HG03103 (cell line): Measurements from ENCODE around the gene LCE6A.

ENCODE experiments used
- ATAC-seq: cut with Tn5 transposase; IDR thresholded peaks from one replicate; pipeline ENCODE4 v1.9.1; 2021; ENCODE audit warnings: low read depth; ENCODE audit not compliant: unreplicated experiment

LCE6A gene

GRCh38 chr1:152842556-152842955 is at the start of gene LCE6A:
Gene LCE6A (plus strand): TSS chr1:152842856. CDS start chr1:152843521, 665 bp downstream.
- no peak for ATAC-seq

- no peak for ATAC-seq
These were observed 47.0 kb upstream of the LCE6A start for GRCh38 chr1:152795686-152796085.

- no peak for ATAC-seq
These were observed 46.2 kb upstream of the LCE6A start, which contains the start of gene LCE1D for GRCh38 chr1:152796421-152796820. Gene LCE1D (plus strand): TSS chr1:152796721. CDS start chr1:152797795, 1,074 bp downstream.

GRCh38 chr1:152801333-152801732 is 41.3 kb upstream of the LCE6A start:
- ATAC-seq: no peak

GRCh38 chr1:152806576-152806975 is 36.1 kb upstream of the LCE6A start, which contains the start of gene LCE1C:
Gene LCE1C (minus strand): TSS chr1:152806651. CDS start chr1:152805478, 1,173 bp downstream.
- no peak for ATAC-seq

- ATAC-seq: no peak
These were observed 31.6 kb upstream of the LCE6A start for GRCh38 chr1:152811050-152811449.

- no peak for ATAC-seq
These were observed 31.0 kb upstream of the LCE6A start, which contains the start of gene LCE1B for GRCh38 chr1:152811671-152812070. Gene LCE1B (plus strand): TSS chr1:152811971. CDS start chr1:152812447, 476 bp downstream.

GRCh38 chr1:152817309-152817708 is 25.3 kb upstream of the LCE6A start:
- no peak for ATAC-seq

GRCh38 chr1:152823294-152823693 is 19.4 kb upstream of the LCE6A start:
- no peak for ATAC-seq

GRCh38 chr1:152824964-152825363 is 17.7 kb upstream of the LCE6A start:
- no peak for ATAC-seq

GRCh38 chr1:152827173-152827572 is 15.5 kb upstream of the LCE6A start, which contains the start of gene LCE1A:
Gene LCE1A (plus strand): TSS chr1:152827473. CDS start chr1:152827473, 0 bp downstream.
- ATAC-seq: no peak

GRCh38 chr1:152836870-152837269 is 5.8 kb upstream of the LCE6A start:
- no peak for ATAC-seq

- ATAC-seq: no peak
These were observed 13.0 kb downstream of the LCE6A start for GRCh38 chr1:152855661-152856060.

- no peak for ATAC-seq
These were observed 15.4 kb downstream of the LCE6A start for GRCh38 chr1:152858062-152858461.

- no peak for ATAC-seq
These were observed 17.0 kb downstream of the LCE6A start, which contains the start of gene LCE7A for GRCh38 chr1:152859696-152860095. Gene LCE7A (plus strand): TSS chr1:152859996. CDS start chr1:152860698, 702 bp downstream.

- ATAC-seq: no peak
These were observed 17.5 kb downstream of the LCE6A start for GRCh38 chr1:152860129-152860528.

- ATAC-seq: no peak
These were observed 18.7 kb downstream of the LCE6A start for GRCh38 chr1:152861374-152861773.

- no peak for ATAC-seq
These were observed 21.8 kb downstream of the LCE6A start for GRCh38 chr1:152864443-152864842.

GRCh38 chr1:152866321-152866720 is 23.7 kb downstream of the LCE6A start:
- ATAC-seq: no peak

GRCh38 chr1:152869808-152870419 is 27.3 kb downstream of the LCE6A start:
- ATAC-seq: no peak

GRCh38 chr1:152870831-152871730 is 28.4 kb downstream of the LCE6A start:
- ATAC-seq: no peak
